Fibroblast of lung (primary cell): ENCODE data around the gene DUS3L.

Experiments
- CTCF ChIP-seq, 2 donors: IDR thresholded peaks in 1 of 2; conservative IDR thresholded peaks in 1 of 2; 1 replicate in 1 of 2; 2 replicates in 1 of 2; pipeline ENCODE4 v1.5.1; 2011 to 2012; ENCODE audit warnings: low read length in 2 of 2, control low read depth in 1 of 2, inconsistent platforms in 1 of 2, low read depth in 1 of 2, mild to moderate bottlenecking in 1 of 2
- EZH2 ChIP-seq: IDR thresholded peaks from 2 replicates; pipeline ENCODE4 v1.5.1; 2012; ENCODE audit warnings: low read length, control low read depth, mild to moderate bottlenecking; ENCODE audit errors: missing control alignments

GRCh38 chr19:5795382-5795919 is 4.5 kb upstream of the DUS3L start:
- no peak for TF ChIP-seq CTCF (conservative IDR thresholded peaks at IDR 0.05 in 1 of 2, IDR thresholded peaks at IDR 0.05 in 1 of 2; ENCODE audit: low read depth in 1 of 2, low read length in 2 of 2)
- no peak for TF ChIP-seq EZH2
